GM21737 (cell line): ENCODE measurements around the gene EPN3.

Experiments
- ATAC-seq: cut with Tn5 transposase; IDR thresholded peaks from one replicate; pipeline ENCODE4 v1.9.1; 2021; ENCODE audit warnings: mild to moderate bottlenecking, moderate library complexity; ENCODE audit not compliant: unreplicated experiment

Gene EPN3

GRCh38 chr17:50547736-50548083, 15.2 kb downstream of the EPN3 start:
- no peak for ATAC-seq

GRCh38 chr17:50548831-50549230, 16.3 kb downstream of the EPN3 start:
- no peak for ATAC-seq

- ATAC-seq: no peak
These were observed 16.9 kb downstream of the EPN3 start for GRCh38 chr17:50549256-50549941.

- no peak for ATAC-seq
These were observed 17.4 kb downstream of the EPN3 start for GRCh38 chr17:50549969-50550368.

GRCh38 chr17:50550661-50551432, 18.3 kb downstream of the EPN3 start:
- no peak for ATAC-seq

- no peak for ATAC-seq
These were observed 18.9 kb downstream of the EPN3 start for GRCh38 chr17:50551433-50551815.

- ATAC-seq: no peak
These were observed 19.3 kb downstream of the EPN3 start for GRCh38 chr17:50551884-50552283.

GRCh38 chr17:50554201-50554600, 21.7 kb downstream of the EPN3 start:
- ATAC-seq: no peak

- ATAC-seq: no peak
These were observed 24.3 kb downstream of the EPN3 start for GRCh38 chr17:50556803-50557202.

- ATAC-seq: no peak
These were observed 25.1 kb downstream of the EPN3 start for GRCh38 chr17:50557630-50558029.

GRCh38 chr17:50558091-50558490, 25.6 kb downstream of the EPN3 start:
- no peak for ATAC-seq

- no peak for ATAC-seq
These were observed 26.0 kb downstream of the EPN3 start for GRCh38 chr17:50558581-50558940.

GRCh38 chr17:50558941-50559614, 26.5 kb downstream of the EPN3 start:
- no peak for ATAC-seq

GRCh38 chr17:50559674-50560184, 27.2 kb downstream of the EPN3 start:
- no peak for ATAC-seq

- ATAC-seq: peak; percentile 86
These were observed 27.8 kb downstream of the EPN3 start, which contains the start of gene CACNA1G for GRCh38 chr17:50560185-50560824. TSS of gene CACNA1G (plus strand) at chr17:50560715. CDS start at chr17:50561460, 745 bp downstream.

- no peak for ATAC-seq
These were observed 28.6 kb downstream of the EPN3 start for GRCh38 chr17:50560931-50561745.

- no peak for ATAC-seq
These were observed 29.2 kb downstream of the EPN3 start for GRCh38 chr17:50561746-50562141.

- no peak for ATAC-seq
These were observed 29.9 kb downstream of the EPN3 start for GRCh38 chr17:50562242-50563091.

GRCh38 chr17:50563092-50563511, 30.6 kb downstream of the EPN3 start:
- no peak for ATAC-seq
